Transverse colon (tissue), 3 donors: ENCODE data around the gene RPRD2.

ENCODE experiments used
- CTCF ChIP-seq, 5 experiments: fragments of 200-600 bp in 3 of 5; fragments of 450-650 bp in 2 of 5; sonication (generic) in 3 of 5; IDR thresholded peaks; 1 replicate in 2 of 5; 2 replicates in 3 of 5; pipeline ENCODE4 v1.5.1; 2016 to 2017; ENCODE audit warnings: antibody characterized with exemption in 5 of 5, inconsistent platforms in 3 of 5, mild to moderate bottlenecking in 2 of 5, moderate library complexity in 1 of 5
- EP300 ChIP-seq: sonication (generic); formaldehyde crosslinking; IDR thresholded peaks from one replicate; pipeline ENCODE4 v1.6.1; 2017; ENCODE audit warnings: antibody characterized with exemption, low read depth
- POLR2A ChIP-seq: fragments of 450-650 bp; IDR thresholded peaks from one replicate; pipeline ENCODE4 v1.6.1; 2016; ENCODE audit warnings: antibody characterized with exemption, mild to moderate bottlenecking, moderate library complexity

- TF ChIP-seq CTCF (IDR thresholded peaks at IDR 0.05) (no peak), EP300 (no peak), POLR2A (no peak)
Observed at GRCh38 chr1:150366416-150367296, 2.7 kb downstream of the RPRD2 start.
